ENCODE data around the gene ZNF268.

Gene ZNF268

GRCh38 chr12:133181238-133181959 lies at the start of gene ZNF268:
Gene ZNF268, plus strand, starts transcription at chr12:133181495. Its CDS starts 503 bp downstream, at chr12:133181998.
- peak; percentile 27 to 91 (median 76) for DNase-seq

- no peak for DNase-seq
Measured at GRCh38 chr12:133135747-133136146, 45.5 kb upstream of the ZNF268 start.

- no peak for DNase-seq
Measured at GRCh38 chr12:133145981-133146380, 35.3 kb upstream of the ZNF268 start.

- DNase-seq: no peak
Measured at GRCh38 chr12:133156125-133156690, 25.1 kb upstream of the ZNF268 start.

- DNase-seq: no peak
Measured at GRCh38 chr12:133165776-133166175, 15.5 kb upstream of the ZNF268 start.

- no peak for DNase-seq
Measured at GRCh38 chr12:133172491-133172890, 8.8 kb upstream of the ZNF268 start.

GRCh38 chr12:133174901-133175300 lies 6.4 kb upstream of the ZNF268 start:
- DNase-seq: no peak

GRCh38 chr12:133180669-133181068 lies 626 bp upstream of the ZNF268 start:
- no peak for DNase-seq

- DNase-seq: no peak
Measured at GRCh38 chr12:133190176-133190575, 8.9 kb downstream of the ZNF268 start.

- no peak for DNase-seq
Measured at GRCh38 chr12:133192847-133193246, 11.6 kb downstream of the ZNF268 start.

GRCh38 chr12:133201888-133202287 lies 20.6 kb downstream of the ZNF268 start:
- DNase-seq: no peak

- no peak for DNase-seq
Measured at GRCh38 chr12:133202493-133203343, 21.4 kb downstream of the ZNF268 start.

GRCh38 chr12:133203344-133204263 lies 22.3 kb downstream of the ZNF268 start:
- DNase-seq: no peak

GRCh38 chr12:133204264-133204603 lies 22.9 kb downstream of the ZNF268 start:
- no peak for DNase-seq

GRCh38 chr12:133206390-133206789 lies 25.1 kb downstream of the ZNF268 start:
- DNase-seq: no peak

- DNase-seq: no peak
Measured at GRCh38 chr12:133215724-133216123, 34.4 kb downstream of the ZNF268 start.

- DNase-seq: no peak
Measured at GRCh38 chr12:133217219-133217618, 35.9 kb downstream of the ZNF268 start.

GRCh38 chr12:133220521-133220920 lies 39.2 kb downstream of the ZNF268 start:
- DNase-seq: no peak

- DNase-seq: no peak
Measured at GRCh38 chr12:133221241-133221640, 39.9 kb downstream of the ZNF268 start.

- DNase-seq: no peak
Measured at GRCh38 chr12:133222211-133222610, 40.9 kb downstream of the ZNF268 start.

GRCh38 chr12:133225527-133225926 lies 44.2 kb downstream of the ZNF268 start:
- no peak for DNase-seq
